ENCODE measurements around the gene EBNA1BP2. TPM values are rescaled to one million over a fixed set of nuclear protein-coding genes. Genes with fewer than 3 reads are reported as not detected.

EBNA1BP2 gene
- total and polyA plus RNA-seq, 10 of the 15 experiments (the other 5 are each of a cell fraction or from before 2014, with no cell fraction given): 57.5 to 275 (median 133) TPM

GRCh38 chr1:43184995-43185394 lies 12.9 kb upstream of the EBNA1BP2 start:
- in situ Hi-C loops (cut with MboI) (no loop called here), intact Hi-C loops (cut with micrococcal nuclease; ENCODE audit: unreplicated experiment) (no loop called here)
- Histone ChIP-seq H3K4me3 (no peak overlapping the region), H3K4me2 (ENCODE audit: control insufficient read depth, insufficient read depth) (no peak overlapping the region), H3K27me3 (replicated peaks in 1 of 2; ENCODE audit: control insufficient read depth in 2 of 2, insufficient read depth in 2 of 2, low read length in 1 of 2) (no peaks in the 10 kb centered on the region), H3K79me2 (ENCODE audit: control insufficient read depth, insufficient read depth, low read length) (no peaks in the 10 kb centered on the region), H3K9ac (ENCODE audit: control insufficient read depth, insufficient read depth, low read length) (no peak overlapping the region), H3K36me3 (ENCODE audit: control insufficient read depth in 2 of 2, insufficient read depth in 2 of 2, low read length in 1 of 2) (no peaks in the 10 kb centered on the region), H4K20me1 (ENCODE audit: control insufficient read depth, insufficient read depth) (no peaks in the 10 kb centered on the region), H2AFZ (ENCODE audit: control insufficient read depth, low read depth, low read length) (no peak overlapping the region), H3K9me3 (replicated peaks; ENCODE audit: control insufficient read depth, insufficient read depth, low read length) (no peaks in the 10 kb centered on the region), H3K27ac (ENCODE audit: control insufficient read depth, insufficient read depth) (no peak overlapping the region), H3K4me1 (ENCODE audit: control insufficient read depth, insufficient read depth, low read length) (no peaks in the 10 kb centered on the region)
- ATAC-seq (no peak), FAIRE-seq (no peak), DNase-seq (ENCODE audit: low read depth, low spot score) (no peak)
- RAD21 ChIA-PET (ENCODE audit: unreplicated experiment): no interaction called here
- POLR2A ChIA-PET: no interaction called here
- BruUV-seq (replicated peaks): no TSS peak
- 77% methylated on average over 3 of the region's 3 CpGs for WGBS (ENCODE audit: insufficient coverage, insufficient replicate concordance, low lambda C conversion rate, missing lambda C conversion rate)
- TF ChIP-seq EZH2 (IDR thresholded peaks at IDR 0.05; ENCODE audit: borderline replicate concordance, control insufficient read depth, low read depth, low read length) (no peak), SMAD5 (IDR thresholded peaks at IDR 0.05; ENCODE audit: low read depth) (no peak), EP300 (IDR thresholded peaks at IDR 0.05; ENCODE audit: borderline replicate concordance in 1 of 2, control insufficient read depth in 1 of 2, low read depth in 2 of 2, low read length in 2 of 2) (no peak)
- SMC1A ChIA-PET (ENCODE audit: uncharacterized antibody, unreplicated experiment): no interaction called here
- CTCF ChIA-PET: interaction anchor here (1.0 kb wide), 1 partner anchor 407 kb away, joined by 3 read pairs; no protein-coding TSS in a partner anchor

GRCh38 chr1:43184388-43184787 lies 12.3 kb upstream of the EBNA1BP2 start:
- Histone ChIP-seq H3K4me2 (ENCODE audit: control insufficient read depth, insufficient read depth) (no peak overlapping the region), H3K9me3 (replicated peaks; ENCODE audit: control insufficient read depth, insufficient read depth, low read length) (no peaks in the 10 kb centered on the region), H3K27ac (ENCODE audit: control insufficient read depth, insufficient read depth) (no peak overlapping the region), H3K9ac (ENCODE audit: control insufficient read depth, insufficient read depth, low read length) (no peak overlapping the region), H3K79me2 (ENCODE audit: control insufficient read depth, insufficient read depth, low read length) (no peaks in the 10 kb centered on the region), H3K36me3 (ENCODE audit: control insufficient read depth in 2 of 2, insufficient read depth in 2 of 2, low read length in 1 of 2) (no peaks in the 10 kb centered on the region), H3K27me3 (replicated peaks in 1 of 2; ENCODE audit: control insufficient read depth in 2 of 2, insufficient read depth in 2 of 2, low read length in 1 of 2) (no peaks in the 10 kb centered on the region), H2AFZ (ENCODE audit: control insufficient read depth, low read depth, low read length) (no peak overlapping the region), H3K4me3 (no peak overlapping the region), H4K20me1 (ENCODE audit: control insufficient read depth, insufficient read depth) (no peaks in the 10 kb centered on the region), H3K4me1 (ENCODE audit: control insufficient read depth, insufficient read depth, low read length) (no peaks in the 10 kb centered on the region)
- WGBS (ENCODE audit: insufficient coverage, insufficient replicate concordance, low lambda C conversion rate, missing lambda C conversion rate): 93% methylated on average over 3 of the region's 3 CpGs
- BruUV-seq (replicated peaks): no TSS peak
- intact Hi-C loops (cut with micrococcal nuclease; ENCODE audit: unreplicated experiment) (no loop called here), in situ Hi-C loops (cut with MboI) (no loop called here)
- SMC1A ChIA-PET (ENCODE audit: uncharacterized antibody, unreplicated experiment): no interaction called here
- no peak for FAIRE-seq
- no peak for DNase-seq (ENCODE audit: low read depth, low spot score)
- no peak for TF ChIP-seq CREM (IDR thresholded peaks at IDR 0.05; ENCODE audit: low read depth)
- TF ChIP-seq POLR2AphosphoS5 (IDR thresholded peaks at IDR 0.05; ENCODE audit: low read length): no peak
- TF ChIP-seq IRF5 (IDR thresholded peaks at IDR 0.05; ENCODE audit: borderline replicate concordance): no peak
- TF ChIP-seq KAT2A (conservative IDR thresholded peaks at IDR 0.05; ENCODE audit: control insufficient read depth, low read depth, low read length): no peak
- TF ChIP-seq ATF2 (IDR thresholded peaks at IDR 0.05; ENCODE audit: low read length): no peak
- TF ChIP-seq BCL3 (IDR thresholded peaks at IDR 0.05; ENCODE audit: borderline replicate concordance, insufficient read depth, low read depth, low read length, poor library complexity, severe bottlenecking): no peak
- RAD21 ChIA-PET (ENCODE audit: unreplicated experiment): no interaction called here
- CTCF ChIA-PET: no interaction called here
- POLR2A ChIA-PET: no interaction called here
- no peak for ATAC-seq
